Dermis microvascular lymphatic vessel endothelial cell (primary cell): Measurements from ENCODE around the gene FBXW10. TPM values are rescaled to one million over a fixed set of nuclear protein-coding genes. Genes with fewer than 3 reads are reported as not detected.
A peak's percentile ranks its signal among the peaks of the same experiment; 100 is the strongest.
"Not testable (repeated sequence)": the region's sequence is repeated elsewhere in the genome, so short reads cannot be mapped to it uniquely, and the experiment has no call there.

Source experiments
- DNase-seq, 2 donors: peaks; one replicate each; pipeline versions ENCODE4 v3.0.0 to v3.0.0-alpha.2; 2010; ENCODE audit warnings: low read depth in 2 of 2
- total RNA-seq: library from RNA; depleted of rRNA; stranded (reverse); fragments of >200 nt; gene quantifications from 2 replicates; pipeline ENCODE4 v1.2.1, GENCODE V29; 2014

FBXW10 gene
- total RNA-seq, 1 donor from 2014 or later = not detected

DNA sequence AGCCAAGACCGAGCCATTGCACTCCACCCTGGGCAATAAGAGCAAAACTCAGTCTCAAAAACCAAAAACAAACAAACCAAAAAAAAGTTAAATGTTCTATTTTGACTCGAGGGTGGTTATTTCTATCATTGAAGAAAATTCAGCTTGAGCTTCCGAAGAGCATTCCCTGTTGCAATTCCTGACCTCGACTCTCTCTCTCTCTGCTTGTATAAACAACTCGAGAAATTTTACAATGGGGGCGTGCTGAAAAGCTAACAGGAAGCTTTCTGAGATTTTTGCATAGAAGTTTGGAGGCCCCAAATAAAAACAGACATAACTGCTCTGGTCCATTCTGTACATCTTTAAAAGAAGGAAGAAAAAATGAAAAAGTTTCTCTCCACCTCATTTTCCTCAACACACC, 3.6 kb downstream of the FBXW10 start:
- not testable (repeated sequence) for DNase-seq

GRCh38 chr17:18750242-18750641, 6.4 kb downstream of the FBXW10 start:
- DNase-seq = not testable (repeated sequence)

DNA sequence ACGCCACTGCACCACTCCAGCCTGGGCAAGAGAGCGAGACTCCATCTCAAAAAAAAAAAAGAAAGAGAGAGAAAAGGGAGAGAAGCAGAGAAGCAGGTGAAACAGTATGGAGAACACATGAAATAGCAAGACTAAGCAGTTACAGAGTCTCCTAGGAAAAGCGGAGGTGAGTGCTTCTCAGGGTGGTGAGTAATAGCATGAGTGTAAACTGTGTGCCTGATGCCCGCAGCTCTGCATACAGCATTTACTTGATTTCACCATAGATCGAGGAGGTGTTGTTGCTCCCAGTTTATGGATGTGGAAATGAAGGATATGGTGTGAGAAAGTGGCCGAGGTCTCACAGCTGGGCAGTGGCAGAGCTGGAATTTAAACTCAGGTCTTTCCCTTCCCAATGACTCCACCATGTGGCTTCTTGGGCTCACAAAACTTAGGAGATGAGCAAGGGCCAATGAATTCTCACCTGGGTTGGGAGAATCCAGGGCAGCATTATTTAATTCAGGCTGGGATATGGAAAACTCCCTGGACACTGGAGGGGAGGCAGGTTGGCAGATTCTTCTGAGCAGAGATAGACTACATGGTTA, 10.1 kb downstream of the FBXW10 start:
- not testable (repeated sequence) for DNase-seq

DNA sequence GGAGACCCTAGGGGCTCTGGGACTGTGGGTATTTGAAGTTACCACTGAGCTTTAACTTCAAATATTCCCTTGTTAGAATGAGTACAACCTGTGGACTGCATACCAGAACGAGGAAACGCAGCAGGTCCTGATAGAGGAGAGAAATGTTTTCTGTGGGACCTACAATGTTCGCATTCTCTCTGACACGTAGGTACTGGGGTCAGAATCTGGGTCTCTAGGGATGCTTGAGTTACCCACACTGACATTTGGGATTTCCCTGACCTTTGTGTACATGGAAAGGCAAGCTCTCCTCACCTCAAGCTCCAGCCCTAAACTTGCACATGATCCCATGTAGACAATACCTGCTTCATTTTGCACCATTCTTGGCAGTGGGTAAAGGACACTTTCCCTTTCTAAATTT, 12.1 kb downstream of the FBXW10 start:
- DNase-seq = not testable (repeated sequence)

DNA sequence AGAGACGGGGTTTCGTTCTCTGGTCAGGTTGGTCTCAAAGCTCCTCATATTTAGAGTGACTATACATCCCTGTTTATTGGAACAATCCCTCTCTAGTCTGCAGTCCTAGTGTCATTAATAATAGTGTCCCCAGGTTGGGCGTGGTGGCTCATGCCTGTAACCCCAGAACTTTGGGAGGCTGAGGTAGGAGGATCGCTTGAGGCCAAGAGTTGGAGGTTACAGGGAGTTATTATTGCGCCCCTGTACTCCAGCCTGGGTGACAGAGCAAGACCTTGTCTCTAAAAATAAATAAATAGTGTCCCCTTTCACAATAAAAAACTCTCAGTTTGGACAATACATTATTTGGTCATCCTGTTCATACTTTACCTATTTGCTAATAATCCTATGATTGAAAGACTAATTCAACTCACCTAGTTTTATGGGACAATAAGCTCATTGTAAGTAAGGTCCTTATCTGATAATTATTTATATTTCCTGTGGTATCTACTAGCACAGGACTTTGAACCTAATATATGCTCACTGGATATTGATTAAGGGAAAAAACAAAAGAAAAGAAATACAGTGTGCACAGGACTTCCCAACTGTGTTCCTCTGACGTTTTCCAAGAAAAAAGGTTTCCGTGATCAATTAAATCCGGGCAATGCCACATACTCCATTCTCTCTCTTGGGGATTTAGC, 13.7 kb downstream of the FBXW10 start:
- DNase-seq = not testable (repeated sequence)

DNA sequence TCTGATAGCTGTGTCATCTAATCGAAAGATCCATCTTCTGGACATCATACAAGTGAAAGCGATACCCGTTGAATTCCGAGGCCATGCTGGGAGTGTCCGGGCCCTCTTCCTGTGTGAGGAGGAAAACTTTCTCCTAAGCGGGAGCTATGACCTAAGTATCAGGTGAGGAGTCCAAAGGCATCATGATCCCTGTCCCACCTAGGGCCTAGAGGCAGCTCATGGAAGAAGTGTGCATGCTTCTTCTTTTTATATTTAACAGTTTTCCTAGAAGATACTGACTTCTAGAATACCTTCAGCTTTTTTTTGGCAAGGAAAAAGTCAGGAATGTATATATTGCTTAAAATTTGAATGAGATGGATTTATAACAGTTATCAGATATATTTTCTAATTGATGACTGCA, 14.5 kb downstream of the FBXW10 start:
- DNase-seq = not testable (repeated sequence)

DNA sequence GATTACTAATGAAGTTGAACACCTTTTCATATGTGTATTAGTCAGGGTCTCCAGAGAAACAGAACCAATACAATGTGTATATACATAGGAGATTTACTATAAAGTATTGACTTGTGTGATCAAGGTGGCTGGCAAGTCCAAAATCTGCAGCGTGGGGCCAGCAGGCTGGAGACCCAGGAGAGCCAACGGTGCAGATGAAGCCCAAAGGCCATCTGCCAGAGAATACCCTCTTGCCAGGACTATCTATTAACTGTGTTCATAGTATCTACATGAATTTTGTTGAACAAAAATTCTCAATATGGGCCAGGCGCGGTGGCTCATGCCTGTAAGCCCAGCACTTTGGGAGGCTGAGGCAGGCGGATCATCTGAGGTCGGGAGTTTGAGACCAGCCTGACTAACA, 16.4 kb downstream of the FBXW10 start:
- not testable (repeated sequence) for DNase-seq

- not testable (repeated sequence) for DNase-seq
Measured at GRCh38 chr17:18770572-18770971, 26.7 kb downstream of the FBXW10 start.

DNA sequence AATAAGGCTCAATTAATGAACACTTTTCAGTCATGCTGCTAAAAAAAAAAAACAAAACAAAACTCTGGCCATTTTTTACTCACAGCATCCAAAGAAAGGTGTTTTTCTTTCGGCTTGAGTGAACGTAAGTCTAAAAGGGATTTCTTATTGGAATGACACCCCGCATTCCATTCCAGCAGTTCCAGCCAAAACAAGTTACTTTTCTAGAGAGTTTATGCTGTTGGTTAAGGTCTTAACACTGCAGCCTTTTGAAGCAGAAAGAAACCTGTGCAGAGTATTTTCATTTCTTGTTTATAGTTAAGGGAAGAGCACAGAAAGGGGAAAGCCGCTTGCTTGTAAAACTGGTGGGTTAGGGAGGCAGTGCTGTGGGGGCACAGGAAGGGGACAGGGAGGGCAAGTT, 27.2 kb downstream of the FBXW10 start:
- DNase-seq = not testable (repeated sequence)

GRCh38 chr17:18772471-18772870, 28.6 kb downstream of the FBXW10 start:
- no peak for DNase-seq

- peak; percentile 88 to 94 for DNase-seq
Measured at GRCh38 chr17:18780991-18781718, 37.3 kb downstream of the FBXW10 start, which contains the start of gene TVP23B. TVP23B (plus strand) TSS chr17:18781183; CDS start chr17:18781294, 111 bp downstream.

- not testable (repeated sequence) for DNase-seq
Measured at GRCh38 chr17:18781805-18782204, 38.0 kb downstream of the FBXW10 start.

- not testable (repeated sequence) for DNase-seq
Measured at GRCh38 chr17:18785933-18786332, 42.1 kb downstream of the FBXW10 start.

DNA sequence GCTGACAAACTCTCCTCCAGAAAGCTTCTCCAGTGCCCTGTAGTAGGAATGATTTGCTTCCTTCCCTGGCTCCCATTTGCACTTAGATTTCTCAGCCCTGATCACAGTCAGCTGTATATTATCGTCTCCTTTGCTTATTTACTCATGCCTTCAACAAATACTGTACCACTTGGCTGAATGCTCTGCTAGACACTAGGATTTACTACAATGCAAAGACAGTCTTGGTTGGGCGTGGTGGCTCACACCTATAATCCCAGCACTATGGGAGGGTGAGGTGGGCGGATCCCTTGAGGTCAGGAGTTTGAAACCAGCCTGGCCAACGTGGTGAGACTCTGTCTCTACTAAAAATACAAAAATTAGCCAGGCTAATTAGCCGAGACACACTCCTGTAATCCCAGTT, 43.0 kb downstream of the FBXW10 start:
- not testable (repeated sequence) for DNase-seq

- not testable (repeated sequence) for DNase-seq
Measured at GRCh38 chr17:18791402-18791801, 47.5 kb downstream of the FBXW10 start.

DNA sequence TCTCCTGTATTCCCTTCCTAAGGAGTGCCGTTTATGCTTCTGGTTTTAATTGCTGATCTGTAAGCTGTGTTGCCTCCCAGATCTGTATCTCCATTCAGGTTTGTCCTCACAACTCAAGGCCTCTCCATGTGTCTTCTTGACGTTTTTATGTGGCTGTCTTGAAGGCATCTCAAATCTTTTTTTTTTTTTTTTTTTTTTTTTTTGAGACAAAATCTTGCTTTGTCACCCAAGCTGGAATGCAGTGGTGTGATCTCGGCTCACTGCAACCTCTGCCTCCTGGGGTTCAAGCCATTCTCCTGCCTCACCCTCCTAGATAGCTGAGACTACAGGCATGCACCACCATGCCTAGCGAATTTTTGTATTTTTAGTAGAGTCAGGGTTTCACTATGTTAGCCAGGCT, 51.0 kb downstream of the FBXW10 start:
- not testable (repeated sequence) for DNase-seq

DNA sequence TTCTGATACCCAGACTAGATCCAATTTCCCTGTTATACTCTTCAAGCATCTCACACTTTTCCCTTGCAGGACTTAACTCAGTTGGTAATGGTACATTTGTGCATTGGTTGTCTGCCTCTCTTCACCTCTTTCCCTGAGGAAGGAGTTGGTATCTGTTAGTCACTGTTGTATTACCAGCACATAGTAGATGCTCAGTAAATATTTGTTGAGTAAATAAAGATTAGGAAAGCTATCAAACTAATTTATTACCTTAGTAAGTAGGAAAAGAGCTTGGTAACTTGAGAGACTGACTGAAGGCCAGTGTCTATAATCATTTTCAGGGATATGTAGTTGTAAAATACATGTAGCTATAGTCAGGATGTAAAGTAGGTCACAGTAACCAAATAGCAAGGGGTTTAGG, 53.0 kb downstream of the FBXW10 start:
- DNase-seq = not testable (repeated sequence)

GRCh38 chr17:18803458-18804245, 59.8 kb downstream of the FBXW10 start:
- not testable (repeated sequence) for DNase-seq

GRCh38 chr17:18815924-18816323, 72.1 kb downstream of the FBXW10 start:
- not testable (repeated sequence) for DNase-seq

- peak; percentile 58 to 82 for DNase-seq
Measured at GRCh38 chr17:18816489-18817371, 72.9 kb downstream of the FBXW10 start.
